Activated T-helper 1 cell treated with Interleukin-2 at 50 U/mL for 16 hours (primary cell): ENCODE data around the gene C15orf61.

Source experiments
- DNase-seq: peaks from one replicate; pipeline ENCODE4 v3.0.0-alpha.2; 2020; ENCODE audit warnings: low read depth

Gene C15orf61

GRCh38 chr15:67512933-67513714 lies 7.8 kb upstream of the C15orf61 start:
- no peak for DNase-seq

- DNase-seq, result no peak
Observed at GRCh38 chr15:67515090-67515489, 5.8 kb upstream of the C15orf61 start.

GRCh38 chr15:67515557-67515956 lies 5.4 kb upstream of the C15orf61 start:
- DNase-seq, result no peak

GRCh38 chr15:67520321-67521028 lies 456 bp upstream of the C15orf61 start:
- DNase-seq, result no peak

GRCh38 chr15:67521783-67522568 lies 1.0 kb downstream of the C15orf61 start:
- no peak for DNase-seq

GRCh38 chr15:67523330-67523729 lies 2.4 kb downstream of the C15orf61 start:
- no peak for DNase-seq

GRCh38 chr15:67524235-67524634 lies 3.3 kb downstream of the C15orf61 start:
- DNase-seq, result no peak

- no peak for DNase-seq
Observed at GRCh38 chr15:67528513-67528912, 7.6 kb downstream of the C15orf61 start.

- no peak for DNase-seq
Observed at GRCh38 chr15:67531379-67531914, 10.5 kb downstream of the C15orf61 start.

- DNase-seq, result no peak
Observed at GRCh38 chr15:67533873-67534272, 12.9 kb downstream of the C15orf61 start.

- no peak for DNase-seq
Observed at GRCh38 chr15:67534360-67534759, 13.4 kb downstream of the C15orf61 start.

- DNase-seq, result no peak
Observed at GRCh38 chr15:67537771-67538170, 16.8 kb downstream of the C15orf61 start.

GRCh38 chr15:67542420-67543347 lies 21.8 kb downstream of the C15orf61 start, which contains the start of gene MAP2K5:
MAP2K5 (plus strand) TSS chr15:67542703; CDS start chr15:67543336, 633 bp downstream.
- peak; percentile 77 for DNase-seq

- no peak for DNase-seq
Observed at GRCh38 chr15:67543348-67543718, 22.4 kb downstream of the C15orf61 start.

GRCh38 chr15:67544475-67544874 lies 23.5 kb downstream of the C15orf61 start:
- no peak for DNase-seq

GRCh38 chr15:67545864-67546263 lies 24.9 kb downstream of the C15orf61 start:
- no peak for DNase-seq

GRCh38 chr15:67547064-67547463 lies 26.1 kb downstream of the C15orf61 start:
- no peak for DNase-seq

GRCh38 chr15:67547836-67548235 lies 26.9 kb downstream of the C15orf61 start:
- DNase-seq, result no peak

- DNase-seq, result no peak
Observed at GRCh38 chr15:67548236-67548852, 27.4 kb downstream of the C15orf61 start.

- DNase-seq, result no peak
Observed at GRCh38 chr15:67548862-67549651, 28.1 kb downstream of the C15orf61 start.
